Endothelial cell of umbilical vein (primary cell): ENCODE measurements around the gene POLN. TPM values are rescaled to one million over a fixed set of nuclear protein-coding genes. Genes with fewer than 3 reads are reported as not detected.

Experiments
- BruUV-seq: library from RNA; stranded (reverse); fragments of 400-500 nt; replicated peaks from 2 replicates; lab custom pipeline; 2021; lab: Mats Ljungman, UMichigan
- CTCF ChIA-PET: fragments of 300-600, 350-600 bp; sonication (Branson Sonifier 250); formaldehyde crosslinking; loops from one replicate; lab custom pipeline; 2021; ENCODE audit warnings: antibody characterized with exemption, inconsistent platforms; lab: Charles Lee
- POLR2A ChIA-PET: fragments of 300-600, 350-600 bp; sonication (Branson Sonifier 250); formaldehyde crosslinking; loops from one replicate; lab custom pipeline; 2021; ENCODE audit warnings: antibody characterized with exemption, inconsistent platforms; lab: Charles Lee
- DNase-seq: peaks from one replicate; pipeline ENCODE4 v3.0.0-alpha.2; 2011; ENCODE audit warnings: low read depth, low spot score
- FAIRE-seq: peaks from 2 replicates; lab custom pipeline; 2011; peaks lifted over from hg19 to GRCh38; lab: Jason Lieb, UNC
- H2AFZ ChIP-seq: 2 replicates; pipeline ENCODE4 v1.6.0; 2012; ENCODE audit warnings: low read depth, low read length, control low read depth, inconsistent platforms
- H3K27ac ChIP-seq: 2 replicates; pipeline ENCODE4 v1.5.1; 2011; ENCODE audit warnings: low read depth, mild to moderate bottlenecking, control low read depth, low read length, moderate library complexity; ENCODE audit not compliant: insufficient read depth
- H3K27me3 ChIP-seq, 2 experiments: 2 replicates each; pipeline versions ENCODE4 v1.6.0 to v1.6.1; 2011; ENCODE audit warnings: low read length in 2 of 2, mixed read lengths in 1 of 2; ENCODE audit not compliant: control insufficient read depth in 2 of 2, insufficient read depth in 2 of 2
- H3K36me3 ChIP-seq, 2 experiments: 2 replicates in 1 of 2; 3 replicates in 1 of 2; pipeline ENCODE4 v1.5.1; 2011; ENCODE audit warnings: low read length in 2 of 2, mild to moderate bottlenecking in 1 of 2, moderate library complexity in 1 of 2; ENCODE audit not compliant: control insufficient read depth in 2 of 2, insufficient read depth in 2 of 2; ENCODE audit errors: extremely low read depth in 1 of 2
- H3K4me1 ChIP-seq: 3 replicates; pipeline ENCODE4 v1.5.1; 2011; ENCODE audit warnings: mild to moderate bottlenecking, low read length; ENCODE audit not compliant: control insufficient read depth, insufficient read depth; ENCODE audit errors: extremely low read depth
- H3K4me2 ChIP-seq: 2 replicates; pipeline ENCODE4 v1.6.1; 2011; ENCODE audit warnings: low read length, control low read depth, mixed read lengths; ENCODE audit not compliant: insufficient read depth
- H3K4me3 ChIP-seq, 3 experiments: fragments of 200-600 bp in 1 of 3; sonication (generic), shearing (Covaris generic) in 1 of 3; replicated peaks in 1 of 3; 2 replicates each; pipeline ENCODE4 v1.5.1; 2011 to 2016; ENCODE audit warnings: control low read depth in 3 of 3, low read length in 3 of 3, mild to moderate bottlenecking in 2 of 3, inconsistent platforms in 1 of 3, low read depth in 1 of 3, moderate library complexity in 1 of 3; ENCODE audit not compliant: insufficient read depth in 1 of 3
- H3K79me2 ChIP-seq: 2 replicates; pipeline ENCODE4 v1.6.0; 2012; ENCODE audit warnings: low read length, inconsistent platforms; ENCODE audit not compliant: control insufficient read depth, insufficient read depth
- H3K9ac ChIP-seq: replicated peaks from 2 replicates; pipeline ENCODE3; 2011; ENCODE audit warnings: low read length, control low read depth; ENCODE audit not compliant: insufficient read depth; ENCODE audit errors: extremely low read depth
- H3K9me1 ChIP-seq: replicated peaks from 3 replicates; pipeline ENCODE4 v1.6.0; 2011; ENCODE audit warnings: mild to moderate bottlenecking, low read length; ENCODE audit not compliant: control insufficient read depth, insufficient read depth; ENCODE audit errors: extremely low read depth
- H3K9me3 ChIP-seq: replicated peaks from 2 replicates; pipeline ENCODE4 v1.5.1; 2012; ENCODE audit warnings: low read length, inconsistent platforms; ENCODE audit not compliant: control insufficient read depth, insufficient read depth
- H4K20me1 ChIP-seq: replicated peaks from 2 replicates; pipeline ENCODE3; 2011; ENCODE audit warnings: mild to moderate bottlenecking, low read length; ENCODE audit not compliant: control insufficient read depth, insufficient read depth; ENCODE audit errors: extremely low read depth
- CTCF ChIP-seq, 2 donors: IDR thresholded peaks; 1 replicate in 1 of 2; 2 replicates in 1 of 2; pipeline ENCODE4 v1.5.1; 2011; ENCODE audit warnings: low read length in 2 of 2, mild to moderate bottlenecking in 2 of 2, moderate library complexity in 2 of 2, control low read depth in 1 of 2, inconsistent platforms in 1 of 2, low read depth in 1 of 2; ENCODE audit not compliant: insufficient read depth in 1 of 2; ENCODE audit errors: extremely low read depth in 1 of 2
- EZH2 ChIP-seq: IDR thresholded peaks from 2 replicates; pipeline ENCODE4 v1.6.1; 2012; ENCODE audit warnings: borderline replicate concordance, low read depth, mild to moderate bottlenecking, moderate library complexity, low read length, inconsistent platforms; ENCODE audit not compliant: severe bottlenecking
- FOS ChIP-seq: IDR thresholded peaks from 2 replicates; pipeline ENCODE4 v1.6.1; 2011; ENCODE audit warnings: mild to moderate bottlenecking, low read length, moderate library complexity, borderline replicate concordance; ENCODE audit not compliant: insufficient read depth
- POLR2A ChIP-seq: IDR thresholded peaks from 2 replicates; pipeline ENCODE4 v1.6.1; 2012; ENCODE audit warnings: low read depth, mild to moderate bottlenecking, control low read depth, low read length
- dilution Hi-C: fragments of 300-500 bp; cut with MboI; formaldehyde crosslinking; loops from one replicate; pipeline ENCODE4 v1.15.0; 2019; ENCODE audit warnings: low sequenced_read_pairs; ENCODE audit not compliant: extremely low pct_ligation_motif_present
- intact Hi-C: fragments of 100-400 bp; cut with micrococcal nuclease; formaldehyde crosslinking; loops from one replicate; pipeline ENCODE4 v1.10.0; 2022
- polyA plus RNA-seq, 4 experiments: library from polyadenylated mRNA; depleted of rRNA in 3 of 4; stranded (reverse) in 3 of 4; unstranded in 1 of 4; fragments of >200 nt; gene quantifications; 2 replicates each; pipeline versions ENCODE4 v1.2.1 to v1.2.3, GENCODE V29; 2011 to 2012; ENCODE audit warnings: missing spikeins in 1 of 4
- total RNA-seq: library from RNA; stranded (reverse); gene quantifications from 2 replicates; pipeline ENCODE4 v1.2.3, GENCODE V29; 2021

POLN gene
- total and polyA plus RNA-seq, 2 donors (not counting 3 experiments of a cell fraction or from before 2014, with no cell fraction given), result 1.3 to 4.2 TPM

- peaks cover 13% of the 10 kb centered on the region for H3K4me1 ChIP-seq
- no peaks in the 10 kb centered on the region for H3K9me1 ChIP-seq
- no peak for TF ChIP-seq POLR2A
- peak; percentile 54 for TF ChIP-seq FOS
- TF ChIP-seq CTCF (IDR thresholded peaks at IDR 0.05; ENCODE audit: extremely low read depth in 1 of 2, insufficient read depth in 1 of 2, low read depth in 1 of 2, low read length in 2 of 2), result no peak
- TF ChIP-seq EZH2, result no peak
- no peaks in the 10 kb centered on the region for H3K9me3 ChIP-seq
- H3K4me3 ChIP-seq, result no peak overlapping the region
- H3K27ac ChIP-seq, result peak overlapping the region; percentile 38
- BruUV-seq, result no TSS peak
- FAIRE-seq (peak; percentile 87), DNase-seq (peak; percentile 58)
- dilution Hi-C loops, result no loop called here
- H2AFZ ChIP-seq, result peak overlapping the region; percentile 77
- POLR2A ChIA-PET, result no interaction called here
- H3K36me3 ChIP-seq, result no peaks in the 10 kb centered on the region
- peak overlapping the region; percentile 13 for H3K9ac ChIP-seq
- H3K27me3 ChIP-seq, result no peaks in the 10 kb centered on the region
- no peaks in the 10 kb centered on the region for H3K79me2 ChIP-seq
- no peaks in the 10 kb centered on the region for H4K20me1 ChIP-seq
- intact Hi-C loops, result no loop called here
- H3K4me2 ChIP-seq, result no peak overlapping the region
- CTCF ChIA-PET, result interaction anchor here (0.7 to 1.2 kb wide), 4 partner anchors 14 to 178 kb away, joined by 3 to 6 read pairs (median 3); no protein-coding TSS in a partner anchor
These were observed 43.2 kb upstream of the POLN start for GRCh38 chr4:2284934-2285612.
